SK-N-SH (cell line): ENCODE results near the gene SRGAP1. TPM values are rescaled to one million over a fixed set of nuclear protein-coding genes. Genes with fewer than 3 reads are reported as not detected.

Experiments
- CTCF ChIA-PET: fragments of 300-600, 350-600 bp; formaldehyde crosslinking; extraction: SDS; loops from one replicate; lab custom pipeline; 2021; lab: Yijun Ruan, JAX
- POLR2A ChIA-PET: fragments of 350-600 bp; sonication (Branson Sonifier 250); formaldehyde crosslinking; extraction: SDS; loops from one replicate; lab custom pipeline; 2020; ENCODE audit warnings: antibody characterized with exemption, inconsistent platforms; lab: Yijun Ruan, JAX
- DNase-seq: peaks from one replicate; pipeline ENCODE4 v3.0.0; 2012
- H2AFZ ChIP-seq: fragments of 200-600 bp; sonication (generic); 2 replicates; pipeline ENCODE4 v1.8.1; 2016; ENCODE audit warnings: antibody characterized with exemption, mild to moderate bottlenecking, low read depth
- H3F3A ChIP-seq: fragments of 200-600 bp; sonication (generic); replicated peaks from 2 replicates; pipeline ENCODE3; 2016; ENCODE audit warnings: antibody characterized with exemption, mild to moderate bottlenecking; ENCODE audit not compliant: insufficient read depth
- H3K27ac ChIP-seq, 2 experiments: fragments of 200-500 bp in 1 of 2; fragments of 200-600 bp in 1 of 2; sonication (Bioruptor generic) in 1 of 2; sonication (generic), shearing (Covaris generic) in 1 of 2; 2 replicates each; pipeline versions ENCODE4 v1.5.1 to v1.6.1; 2014 to 2016; ENCODE audit warnings: low read depth in 2 of 2, inconsistent platforms in 1 of 2, low read length in 1 of 2, mild to moderate bottlenecking in 1 of 2, mixed read lengths in 1 of 2
- H3K27me3 ChIP-seq: fragments of 200-600 bp; sonication (generic), shearing (Covaris generic); 2 replicates; pipeline ENCODE4 v1.6.1; 2016; ENCODE audit warnings: mixed run types; ENCODE audit not compliant: insufficient read depth
- H3K36me3 ChIP-seq, 2 experiments: fragments of 200-500 bp in 1 of 2; fragments of 200-600 bp in 1 of 2; sonication (Bioruptor generic) in 1 of 2; sonication (generic) in 1 of 2; replicated peaks in 1 of 2; 2 replicates each; pipeline versions ENCODE3 to v1.5.1; 2014 to 2016; ENCODE audit warnings: low read length in 1 of 2, mild to moderate bottlenecking in 1 of 2; ENCODE audit not compliant: insufficient read depth in 2 of 2, control insufficient read depth in 1 of 2
- H3K4me1 ChIP-seq, 2 experiments: fragments of 200-500 bp in 1 of 2; fragments of 200-600 bp in 1 of 2; sonication (Bioruptor generic) in 1 of 2; sonication (generic), shearing (Covaris generic) in 1 of 2; 2 replicates each; pipeline versions ENCODE4 v1.5.1 to v1.6.1; 2014 to 2016; ENCODE audit warnings: low read depth in 1 of 2, low read length in 1 of 2, mixed run types in 1 of 2; ENCODE audit not compliant: insufficient read depth in 2 of 2, control insufficient read depth in 1 of 2
- H3K4me2 ChIP-seq: fragments of 200-600 bp; sonication (generic), shearing (Covaris generic); 2 replicates; pipeline ENCODE4 v1.6.1; 2017; ENCODE audit warnings: mixed run types
- H3K4me3 ChIP-seq, 2 experiments: fragments of 200-500 bp in 1 of 2; fragments of 200-600 bp in 1 of 2; sonication (Bioruptor generic) in 1 of 2; sonication (generic), shearing (Covaris generic) in 1 of 2; 2 replicates each; pipeline versions ENCODE4 v1.5.1 to v1.8.1; 2014 to 2016; ENCODE audit warnings: low read depth in 2 of 2, inconsistent platforms in 1 of 2, low read length in 1 of 2, mild to moderate bottlenecking in 1 of 2, mixed read lengths in 1 of 2, moderate library complexity in 1 of 2
- H3K79me2 ChIP-seq: fragments of 200-600 bp; sonication (generic); 2 replicates; pipeline ENCODE4 v1.8.1; 2017; ENCODE audit warnings: mild to moderate bottlenecking; ENCODE audit not compliant: insufficient read depth
- H3K9ac ChIP-seq: fragments of 200-600 bp; sonication (generic); 2 replicates; pipeline ENCODE4 v1.6.1; 2017; ENCODE audit warnings: mixed run types
- H3K9me2 ChIP-seq: fragments of 200-600 bp; sonication (generic); 2 replicates; pipeline ENCODE4 v1.6.1; 2017; ENCODE audit warnings: mixed run types
- H3K9me3 ChIP-seq: fragments of 200-600 bp; sonication (generic); 2 replicates; pipeline ENCODE4 v1.6.1; 2017; ENCODE audit warnings: mixed run types, mild to moderate bottlenecking, moderate library complexity
- H4K20me1 ChIP-seq: fragments of 200-600 bp; sonication (generic); 2 replicates; pipeline ENCODE4 v1.6.1; 2017; ENCODE audit warnings: mild to moderate bottlenecking, mixed run types; ENCODE audit not compliant: insufficient read depth
- EZH2phosphoT487 ChIP-seq: fragments of 200-600 bp; sonication (generic); IDR thresholded peaks from 2 replicates; pipeline ENCODE4 v1.6.1; 2017; ENCODE audit warnings: low read depth, mixed run types, mild to moderate bottlenecking, antibody characterized with exemption, moderate library complexity, borderline replicate concordance
- FOSL2 ChIP-seq: IDR thresholded peaks from 2 replicates; pipeline ENCODE4 v1.4.0; 2012; ENCODE audit warnings: low read depth, mild to moderate bottlenecking, moderate library complexity, borderline replicate concordance
- FOXJ3 ChIP-seq: sonication (generic); formaldehyde crosslinking; IDR thresholded peaks from 2 replicates; pipeline ENCODE4 v1.5.1; 2020; ENCODE audit warnings: mild to moderate bottlenecking, missing genetic modification reagents
- GABPA ChIP-seq: IDR thresholded peaks from 2 replicates; pipeline ENCODE4 v1.4.0; 2012; ENCODE audit warnings: low read depth, mild to moderate bottlenecking
- MEF2A ChIP-seq: IDR thresholded peaks from 2 replicates; pipeline ENCODE4 v1.4.0; 2012; ENCODE audit warnings: low read depth, borderline replicate concordance
- MXI1 ChIP-seq: IDR thresholded peaks from 2 replicates; pipeline ENCODE4 v1.6.1; 2012; ENCODE audit warnings: mild to moderate bottlenecking, low read depth, low read length, improper control_type of control experiment
- POLR2AphosphoS5 ChIP-seq: IDR thresholded peaks from 2 replicates; pipeline ENCODE4 v1.6.1; 2012; ENCODE audit warnings: low read depth, low read length
- RAD21 ChIP-seq: IDR thresholded peaks from 2 replicates; pipeline ENCODE4 v1.6.1; 2012; ENCODE audit warnings: mild to moderate bottlenecking, low read length
- RCOR1 ChIP-seq: fragments of 150-350 bp; IDR thresholded peaks from 2 replicates; pipeline ENCODE4 v1.6.1; 2017; ENCODE audit warnings: antibody characterized with exemption, low read length
- REST ChIP-seq: IDR thresholded peaks from 2 replicates; pipeline ENCODE4 v1.6.1; 2012; ENCODE audit warnings: mild to moderate bottlenecking, low read depth, low read length, moderate library complexity
- TCF12 ChIP-seq: IDR thresholded peaks from 2 replicates; pipeline ENCODE4 v1.4.0; 2012
- TEAD4 ChIP-seq: IDR thresholded peaks from 2 replicates; pipeline ENCODE4 v1.4.0; 2012; ENCODE audit warnings: mild to moderate bottlenecking, borderline replicate concordance; ENCODE audit not compliant: insufficient read depth
- USF1 ChIP-seq: IDR thresholded peaks from 2 replicates; pipeline ENCODE4 v1.4.0; 2012; ENCODE audit warnings: low read depth, borderline replicate concordance
- YY1 ChIP-seq: IDR thresholded peaks from 2 replicates; pipeline ENCODE4 v1.4.0; 2012; ENCODE audit warnings: low read depth, mild to moderate bottlenecking
- WGBS: methylation state at CpG from one replicate; pipeline ENCODE4 v1.1.6; 2017; ENCODE audit warnings: low lambda C conversion rate; 5-methylcytosine and 5-hydroxymethylcytosine counted together
- polyA plus RNA-seq, 3 experiments: library from polyadenylated mRNA; depleted of rRNA; stranded (reverse); fragments of >200 nt; gene quantifications; 2 replicates each; pipeline ENCODE4 v1.2.3, GENCODE V29; 2012
- TF ChIP-seq, protein P1 (sequence below): fragments of 150-350 bp; IDR thresholded peaks from 2 replicates; pipeline ENCODE4 v1.6.1; 2017; ENCODE audit warnings: antibody characterized with exemption, low read length, low read depth, borderline replicate concordance
- TF ChIP-seq, protein P2 (sequence below): fragments of 150-350 bp; IDR thresholded peaks from 2 replicates; pipeline ENCODE4 v1.6.1; 2016; ENCODE audit warnings: mild to moderate bottlenecking, low read depth, low read length
- TF ChIP-seq, protein P3 (sequence below): IDR thresholded peaks from 2 replicates; pipeline ENCODE4 v1.4.0; 2012; ENCODE audit warnings: low read depth, borderline replicate concordance

Gene SRGAP1
- polyA plus RNA-seq, 1 of the 3 experiments (the other 2 are of a cell fraction): 2.6 TPM

- Histone ChIP-seq H3K36me3 (peaks cover 8 to 32% of the 10 kb centered on the region in 2 experiments), H3K9me2 (no peaks in the 10 kb centered on the region), H3K79me2 (no peaks in the 10 kb centered on the region), H3K4me3 (no peak overlapping the region), H3F3A (peaks cover 5% of the 10 kb centered on the region), H4K20me1 (no peaks in the 10 kb centered on the region), H3K27ac (no peak overlapping the region), H3K9ac (no peak overlapping the region), H3K27me3 (no peaks in the 10 kb centered on the region), H3K9me3 (no peaks in the 10 kb centered on the region), H3K4me2 (no peak overlapping the region), H2AFZ (no peak overlapping the region), H3K4me1 (no peaks in the 10 kb centered on the region)
- DNase-seq: no peak
- POLR2A ChIA-PET: no interaction called here
- CTCF ChIA-PET: interaction anchor here (1.5 kb wide), 1 partner anchor 65 kb away, joined by 3 read pairs; no protein-coding TSS in a partner anchor
- TF ChIP-seq USF1: no peak
- TF ChIP-seq, protein P1, sequence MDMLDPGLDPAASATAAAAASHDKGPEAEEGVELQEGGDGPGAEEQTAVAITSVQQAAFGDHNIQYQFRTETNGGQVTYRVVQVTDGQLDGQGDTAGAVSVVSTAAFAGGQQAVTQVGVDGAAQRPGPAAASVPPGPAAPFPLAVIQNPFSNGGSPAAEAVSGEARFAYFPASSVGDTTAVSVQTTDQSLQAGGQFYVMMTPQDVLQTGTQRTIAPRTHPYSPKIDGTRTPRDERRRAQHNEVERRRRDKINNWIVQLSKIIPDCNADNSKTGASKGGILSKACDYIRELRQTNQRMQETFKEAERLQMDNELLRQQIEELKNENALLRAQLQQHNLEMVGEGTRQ: no peak
- no peak for TF ChIP-seq RCOR1
- TF ChIP-seq YY1: no peak
- TF ChIP-seq, protein P2, sequence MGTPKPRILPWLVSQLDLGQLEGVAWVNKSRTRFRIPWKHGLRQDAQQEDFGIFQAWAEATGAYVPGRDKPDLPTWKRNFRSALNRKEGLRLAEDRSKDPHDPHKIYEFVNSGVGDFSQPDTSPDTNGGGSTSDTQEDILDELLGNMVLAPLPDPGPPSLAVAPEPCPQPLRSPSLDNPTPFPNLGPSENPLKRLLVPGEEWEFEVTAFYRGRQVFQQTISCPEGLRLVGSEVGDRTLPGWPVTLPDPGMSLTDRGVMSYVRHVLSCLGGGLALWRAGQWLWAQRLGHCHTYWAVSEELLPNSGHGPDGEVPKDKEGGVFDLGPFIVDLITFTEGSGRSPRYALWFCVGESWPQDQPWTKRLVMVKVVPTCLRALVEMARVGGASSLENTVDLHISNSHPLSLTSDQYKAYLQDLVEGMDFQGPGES: no peak
- TF ChIP-seq REST: no peak
- TF ChIP-seq TCF12: no peak
- no peak for TF ChIP-seq FOSL2
- TF ChIP-seq EZH2phosphoT487: no peak
- no peak for TF ChIP-seq FOXJ3
- TF ChIP-seq POLR2AphosphoS5: no peak
- TF ChIP-seq, protein P3, sequence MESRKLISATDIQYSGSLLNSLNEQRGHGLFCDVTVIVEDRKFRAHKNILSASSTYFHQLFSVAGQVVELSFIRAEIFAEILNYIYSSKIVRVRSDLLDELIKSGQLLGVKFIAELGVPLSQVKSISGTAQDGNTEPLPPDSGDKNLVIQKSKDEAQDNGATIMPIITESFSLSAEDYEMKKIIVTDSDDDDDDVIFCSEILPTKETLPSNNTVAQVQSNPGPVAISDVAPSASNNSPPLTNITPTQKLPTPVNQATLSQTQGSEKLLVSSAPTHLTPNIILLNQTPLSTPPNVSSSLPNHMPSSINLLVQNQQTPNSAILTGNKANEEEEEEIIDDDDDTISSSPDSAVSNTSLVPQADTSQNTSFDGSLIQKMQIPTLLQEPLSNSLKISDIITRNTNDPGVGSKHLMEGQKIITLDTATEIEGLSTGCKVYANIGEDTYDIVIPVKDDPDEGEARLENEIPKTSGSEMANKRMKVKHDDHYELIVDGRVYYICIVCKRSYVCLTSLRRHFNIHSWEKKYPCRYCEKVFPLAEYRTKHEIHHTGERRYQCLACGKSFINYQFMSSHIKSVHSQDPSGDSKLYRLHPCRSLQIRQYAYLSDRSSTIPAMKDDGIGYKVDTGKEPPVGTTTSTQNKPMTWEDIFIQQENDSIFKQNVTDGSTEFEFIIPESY: no peak
- no peak for TF ChIP-seq GABPA
- TF ChIP-seq TEAD4: no peak
- no peak for TF ChIP-seq MEF2A
- TF ChIP-seq MXI1: no peak
- no peak for TF ChIP-seq RAD21
- WGBS: 87% methylated on average over 2 of the region's 2 CpGs
These were observed 272.5 kb downstream of the SRGAP1 start for GRCh38 chr12:64116969-64117368.
